IMR-90 (cell line): ENCODE data around the gene ZNF3. TPM values are rescaled to one million over a fixed set of nuclear protein-coding genes. Genes with fewer than 3 reads are reported as not detected.

Experiments used
- CEBPB ChIP-seq: IDR thresholded peaks from 2 replicates; pipeline ENCODE4 v1.6.1; 2012; ENCODE audit warnings: low read depth, low read length, improper control_type of control experiment
- CHD1 ChIP-seq: IDR thresholded peaks from 2 replicates; pipeline ENCODE4 v1.6.1; 2012; ENCODE audit warnings: low read depth, low read length, improper control_type of control experiment
- NFE2L2 ChIP-seq: fragments of 150-350 bp; IDR thresholded peaks from 2 replicates; pipeline ENCODE4 v1.6.1; 2016; ENCODE audit warnings: low read depth, mild to moderate bottlenecking, low read length
- POLR2A ChIP-seq: IDR thresholded peaks from 2 replicates; pipeline ENCODE4 v1.6.1; 2012; ENCODE audit warnings: mild to moderate bottlenecking, low read depth, low read length
- SMC3 ChIP-seq: fragments of 150-350 bp; IDR thresholded peaks from 2 replicates; pipeline ENCODE4 v1.6.1; 2016; ENCODE audit warnings: low read depth, mild to moderate bottlenecking, antibody characterized with exemption, low read length, moderate library complexity
- polyA plus RNA-seq, 3 experiments: library from polyadenylated mRNA; depleted of rRNA; stranded (reverse); fragments of >200 nt; gene quantifications; 2 replicates each; pipeline ENCODE4 v1.2.3, GENCODE V29; 2012; ENCODE audit warnings: low replicate concordance in 1 of 3
- total RNA-seq: library from RNA; depleted of rRNA; stranded (reverse); fragments of >200 nt; gene quantifications from 2 replicates; pipeline ENCODE4 v1.2.3, GENCODE V29; 2012
- TF ChIP-seq, protein P1 (sequence below): fragments of 150-350 bp; IDR thresholded peaks from 2 replicates; pipeline ENCODE4 v1.6.1; 2017; ENCODE audit warnings: mild to moderate bottlenecking, antibody characterized with exemption, low read length, low read depth

Gene ZNF3
- total and polyA plus RNA-seq, 2 of the 4 experiments (the other 2 are of a cell fraction): 24.8 to 30.8 TPM

DNA sequence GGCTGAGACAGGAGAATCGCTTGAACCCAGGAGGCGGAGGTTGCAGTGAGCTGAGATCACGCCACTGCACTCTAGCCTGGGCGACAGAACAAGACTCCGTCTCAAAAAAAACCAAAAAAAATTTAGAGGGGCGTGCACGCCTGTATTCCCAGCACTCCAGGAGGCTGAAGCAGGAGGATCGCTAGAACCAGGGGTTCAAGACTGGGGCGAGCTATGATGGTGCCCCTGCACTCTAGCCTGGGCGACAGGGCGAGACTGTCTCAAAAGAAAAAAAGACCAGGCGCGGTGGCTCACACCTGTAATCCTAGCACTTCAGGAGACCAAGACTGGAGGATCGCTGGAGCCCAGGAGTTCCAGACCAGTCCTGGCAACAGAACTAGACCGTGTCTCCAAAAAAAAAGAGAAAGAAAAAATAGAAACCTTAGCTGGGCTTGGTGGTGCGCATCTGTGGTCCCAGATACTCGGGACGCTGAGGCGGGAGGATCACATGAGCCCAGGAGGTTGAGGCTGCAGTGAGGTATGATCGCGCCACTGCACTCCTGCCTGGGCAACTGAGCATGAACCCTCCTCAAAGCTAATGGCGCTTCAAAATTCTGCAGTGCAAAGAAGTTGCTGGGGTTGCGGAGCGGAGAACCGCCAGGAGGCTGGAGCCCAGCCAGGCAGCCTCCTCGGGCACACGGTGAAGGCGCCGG is 44.9 kb upstream of the ZNF3 start (continued):
- TF ChIP-seq CEBPB (no peak), POLR2A (no peak), CHD1 (no peak), SMC3 (no peak), NFE2L2 (no peak)
- TF ChIP-seq, protein P1, sequence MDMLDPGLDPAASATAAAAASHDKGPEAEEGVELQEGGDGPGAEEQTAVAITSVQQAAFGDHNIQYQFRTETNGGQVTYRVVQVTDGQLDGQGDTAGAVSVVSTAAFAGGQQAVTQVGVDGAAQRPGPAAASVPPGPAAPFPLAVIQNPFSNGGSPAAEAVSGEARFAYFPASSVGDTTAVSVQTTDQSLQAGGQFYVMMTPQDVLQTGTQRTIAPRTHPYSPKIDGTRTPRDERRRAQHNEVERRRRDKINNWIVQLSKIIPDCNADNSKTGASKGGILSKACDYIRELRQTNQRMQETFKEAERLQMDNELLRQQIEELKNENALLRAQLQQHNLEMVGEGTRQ: no peak
